Measurements from ENCODE around the gene ZBTB7C. TPM values are rescaled to one million over a fixed set of nuclear protein-coding genes. Genes with fewer than 3 reads are reported as not detected.

Gene ZBTB7C
- total and polyA plus RNA-seq, 5 donors: 0.88 to 3.7 (median 2.0) TPM

GRCh38 chr18:48059455-48060010, 349.6 kb downstream of the ZBTB7C start:
- ATAC-seq: no peak

GRCh38 chr18:48058486-48058885, 350.7 kb downstream of the ZBTB7C start:
- H3K27me3 ChIP-seq (ENCODE audit: control insufficient read depth, insufficient read depth): no peaks in the 10 kb centered on the region
- intact Hi-C loops (cut with DNase I): no loop called here
- H3K27ac ChIP-seq (ENCODE audit: low read length): no peak overlapping the region
- DNase-seq (no peak), ATAC-seq (no peak)
- H3K9me3 ChIP-seq (ENCODE audit: control insufficient read depth, low read length): no peaks in the 10 kb centered on the region
- H3K4me1 ChIP-seq (ENCODE audit: control insufficient read depth, insufficient read depth, low read length): no peaks in the 10 kb centered on the region
- 89% methylated on average over 6 of the region's 6 CpGs for WGBS
- no peak overlapping the region for H3K4me3 ChIP-seq (ENCODE audit: low read length)

More at GRCh38 chr18:48059455-48060010, 349.6 kb downstream of the ZBTB7C start:
- 26% methylated on average over 5 of the region's 5 CpGs for WGBS
- no peak overlapping the region for H3K27ac ChIP-seq (ENCODE audit: low read length)
- no peaks in the 10 kb centered on the region for H3K27me3 ChIP-seq (ENCODE audit: control insufficient read depth, insufficient read depth)
- intact Hi-C loops (cut with DNase I): no loop called here
- H3K4me1 ChIP-seq (ENCODE audit: control insufficient read depth, insufficient read depth, low read length): no peaks in the 10 kb centered on the region
- no peak for DNase-seq
- no peaks in the 10 kb centered on the region for H3K9me3 ChIP-seq (ENCODE audit: control insufficient read depth, low read length)
- H3K4me3 ChIP-seq (ENCODE audit: low read length): no peak overlapping the region

GRCh38 chr18:48057018-48057417, 352.2 kb downstream of the ZBTB7C start:
- intact Hi-C loops (cut with DNase I): no loop called here
- Histone ChIP-seq H3K27me3 (ENCODE audit: control insufficient read depth, insufficient read depth) (no peaks in the 10 kb centered on the region), H3K9me3 (ENCODE audit: control insufficient read depth, low read length) (no peaks in the 10 kb centered on the region), H3K4me3 (ENCODE audit: low read length) (no peak overlapping the region), H3K4me1 (ENCODE audit: control insufficient read depth, insufficient read depth, low read length) (no peaks in the 10 kb centered on the region), H3K27ac (ENCODE audit: low read length) (no peak overlapping the region)
- ATAC-seq (no peak), DNase-seq (no peak)

GRCh38 chr18:48055351-48055750, 353.8 kb downstream of the ZBTB7C start:
- ATAC-seq (no peak), DNase-seq (no peak)
- Histone ChIP-seq H3K27ac (ENCODE audit: low read length) (no peak overlapping the region), H3K9me3 (ENCODE audit: control insufficient read depth, low read length) (no peaks in the 10 kb centered on the region), H3K4me3 (ENCODE audit: low read length) (no peak overlapping the region), H3K4me1 (ENCODE audit: control insufficient read depth, insufficient read depth, low read length) (no peaks in the 10 kb centered on the region), H3K27me3 (ENCODE audit: control insufficient read depth, insufficient read depth) (no peaks in the 10 kb centered on the region)
- WGBS: 86% methylated on average over 6 of the region's 6 CpGs
- intact Hi-C loops (cut with DNase I): no loop called here

GRCh38 chr18:48053881-48054816, 355.0 kb downstream of the ZBTB7C start:
- Histone ChIP-seq H3K9me3 (ENCODE audit: control insufficient read depth, low read length) (no peaks in the 10 kb centered on the region), H3K27ac (ENCODE audit: low read length) (no peak overlapping the region), H3K27me3 (ENCODE audit: control insufficient read depth, insufficient read depth) (no peaks in the 10 kb centered on the region), H3K4me1 (ENCODE audit: control insufficient read depth, insufficient read depth, low read length) (no peaks in the 10 kb centered on the region), H3K4me3 (ENCODE audit: low read length) (no peak overlapping the region)
- DNase-seq (no peak), ATAC-seq (peak in 1 of 2 donors; percentile 82)
- intact Hi-C loops (cut with DNase I): no loop called here
- WGBS: 54% methylated on average over 24 of the region's 24 CpGs

GRCh38 chr18:48052842-48053241, 356.3 kb downstream of the ZBTB7C start:
- Histone ChIP-seq H3K4me1 (ENCODE audit: control insufficient read depth, insufficient read depth, low read length) (no peaks in the 10 kb centered on the region), H3K9me3 (ENCODE audit: control insufficient read depth, low read length) (no peaks in the 10 kb centered on the region), H3K4me3 (ENCODE audit: low read length) (no peak overlapping the region), H3K27ac (ENCODE audit: low read length) (no peak overlapping the region), H3K27me3 (ENCODE audit: control insufficient read depth, insufficient read depth) (no peaks in the 10 kb centered on the region)
- DNase-seq (no peak), ATAC-seq (no peak)
- WGBS: 71% methylated on average over 7 of the region's 7 CpGs
- intact Hi-C loops (cut with DNase I): no loop called here

GRCh38 chr18:48051945-48052840, 357.0 kb downstream of the ZBTB7C start:
- 90% methylated on average over 8 of the region's 8 CpGs for WGBS
- intact Hi-C loops (cut with DNase I): no loop called here
- no peaks in the 10 kb centered on the region for H3K4me1 ChIP-seq (ENCODE audit: control insufficient read depth, insufficient read depth, low read length)
- H3K27ac ChIP-seq (ENCODE audit: low read length): no peak overlapping the region
- ATAC-seq (no peak), DNase-seq (no peak)
- H3K27me3 ChIP-seq (ENCODE audit: control insufficient read depth, insufficient read depth): no peaks in the 10 kb centered on the region
- H3K4me3 ChIP-seq (ENCODE audit: low read length): no peak overlapping the region
- no peaks in the 10 kb centered on the region for H3K9me3 ChIP-seq (ENCODE audit: control insufficient read depth, low read length)

GRCh38 chr18:48050176-48050575, 359.0 kb downstream of the ZBTB7C start:
- ATAC-seq: peak; percentile 47 to 70

GRCh38 chr18:48049757-48050156, 359.4 kb downstream of the ZBTB7C start:
- intact Hi-C loops (cut with DNase I): no loop called here
- Histone ChIP-seq H3K4me3 (ENCODE audit: low read length) (no peak overlapping the region), H3K9me3 (ENCODE audit: control insufficient read depth, low read length) (peaks cover 1% of the 10 kb centered on the region), H3K4me1 (ENCODE audit: control insufficient read depth, insufficient read depth, low read length) (no peaks in the 10 kb centered on the region), H3K27ac (ENCODE audit: low read length) (no peak overlapping the region), H3K27me3 (ENCODE audit: control insufficient read depth, insufficient read depth) (no peaks in the 10 kb centered on the region)
- whole genome bisulfite sequencing: 56% methylated on average over 5 of the region's 5 CpGs
- no peak for ATAC-seq
- no peak for DNase-seq

More at GRCh38 chr18:48050176-48050575, 359.0 kb downstream of the ZBTB7C start:
- H3K9me3 ChIP-seq (ENCODE audit: control insufficient read depth, low read length): peaks cover 1% of the 10 kb centered on the region
- no peak overlapping the region for H3K27ac ChIP-seq (ENCODE audit: low read length)
- DNase-seq: peak in 2 of 3 donors; percentile 19 to 55
- WGBS: 87% methylated on average over 7 of the region's 7 CpGs
- no peaks in the 10 kb centered on the region for H3K4me1 ChIP-seq (ENCODE audit: control insufficient read depth, insufficient read depth, low read length)
- no peak overlapping the region for H3K4me3 ChIP-seq (ENCODE audit: low read length)
- no peaks in the 10 kb centered on the region for H3K27me3 ChIP-seq (ENCODE audit: control insufficient read depth, insufficient read depth)
- intact Hi-C loops (cut with DNase I): no loop called here

- Histone ChIP-seq H3K4me3 (ENCODE audit: low read length) (no peak overlapping the region), H3K4me1 (ENCODE audit: control insufficient read depth, insufficient read depth, low read length) (no peaks in the 10 kb centered on the region), H3K27ac (ENCODE audit: low read length) (no peak overlapping the region), H3K27me3 (ENCODE audit: control insufficient read depth, insufficient read depth) (no peaks in the 10 kb centered on the region), H3K9me3 (ENCODE audit: control insufficient read depth, low read length) (peaks cover 1% of the 10 kb centered on the region)
- ATAC-seq (no peak), DNase-seq (no peak)
- intact Hi-C loops (cut with DNase I): no loop called here
- WGBS: 94% methylated on average over 3 of the region's 3 CpGs
Measured at GRCh38 chr18:48048251-48048650, 360.9 kb downstream of the ZBTB7C start.

GRCh38 chr18:48046843-48047242, 362.3 kb downstream of the ZBTB7C start:
- Histone ChIP-seq H3K27ac (ENCODE audit: low read length) (no peak overlapping the region), H3K4me1 (ENCODE audit: control insufficient read depth, insufficient read depth, low read length) (no peaks in the 10 kb centered on the region), H3K9me3 (ENCODE audit: control insufficient read depth, low read length) (peaks cover 1% of the 10 kb centered on the region), H3K4me3 (ENCODE audit: low read length) (no peak overlapping the region), H3K27me3 (ENCODE audit: control insufficient read depth, insufficient read depth) (no peaks in the 10 kb centered on the region)
- ATAC-seq (peak in 1 of 2 donors; percentile 76), DNase-seq (no peak)
- 82% methylated on average over 5 of the region's 5 CpGs for WGBS
- intact Hi-C loops (cut with DNase I): no loop called here

All from right cardiac atrium (tissue), 5 donors.